Stomach (tissue), 4 donors: ENCODE measurements around the gene PTH.

Experiments
- CTCF ChIP-seq, 7 experiments: fragments of 450-650 bp in 4 of 7; fragments of 200-600 bp in 3 of 7; sonication (generic) in 3 of 7; IDR thresholded peaks; one replicate each; pipeline ENCODE4 v1.5.1; 2016 to 2019; ENCODE audit warnings: antibody characterized with exemption in 7 of 7, control low read depth in 2 of 7, mild to moderate bottlenecking in 1 of 7
- POLR2A ChIP-seq, 4 donors: fragments of 450-650 bp; IDR thresholded peaks; one replicate each; pipeline ENCODE4 v1.6.1; 2016; ENCODE audit warnings: antibody characterized with exemption in 4 of 4, control low read depth in 2 of 4, mild to moderate bottlenecking in 1 of 4, moderate library complexity in 1 of 4

GRCh38 chr11:13473013-13473722 lies 22.6 kb downstream of the PTH start:
- TF ChIP-seq CTCF (IDR thresholded peaks at IDR 0.05) (no peak), POLR2A (IDR thresholded peaks at IDR 0.05) (no peak)
